ENCODE results near the gene SNRNP48. TPM values are rescaled to one million over a fixed set of nuclear protein-coding genes. Genes with fewer than 3 reads are reported as not detected.

Gene SNRNP48
- total and polyA plus RNA-seq, 2 of the 4 experiments (the other 2 are of a cell fraction) = 5.2 to 6.2 TPM

DNA sequence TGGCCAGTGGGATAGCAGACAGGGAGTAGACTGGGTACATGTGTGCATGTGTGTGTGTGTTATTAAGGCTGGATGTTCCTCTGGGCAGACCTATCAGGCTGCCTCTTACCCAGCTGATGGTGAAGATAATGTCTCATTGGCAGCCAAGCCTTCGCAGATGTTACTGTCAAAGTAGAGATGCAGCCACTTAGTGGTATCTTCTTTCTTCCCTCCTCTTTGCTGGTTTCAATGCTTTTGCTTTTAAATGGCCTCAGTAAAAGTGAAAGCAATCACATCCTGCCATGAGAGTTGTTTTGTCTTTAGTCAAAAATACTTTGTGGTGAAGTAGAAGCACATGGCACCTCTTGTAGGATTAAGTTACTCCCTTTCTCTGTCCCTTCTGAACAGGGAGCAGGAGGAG lies 57.5 kb downstream of the SNRNP48 start:
- Histone ChIP-seq H2BK5ac (ENCODE audit: low read depth, low read length, poor library complexity, severe bottlenecking) (no peak overlapping the region), H4K5ac (ENCODE audit: low read depth, low read length) (no peak overlapping the region), H3K4me1 (ENCODE audit: control insufficient read depth, insufficient read depth, low read length) (peaks cover 3% of the 10 kb centered on the region; the same call in 1 of the 2 replicates), H3K4ac (ENCODE audit: low read depth, low read length) (no peak overlapping the region), H2BK20ac (ENCODE audit: low read depth, low read length) (no peak overlapping the region), H4K20me1 (ENCODE audit: insufficient read depth, low read length) (no peaks in the 10 kb centered on the region), H3K9me1 (ENCODE audit: insufficient read depth, low read length) (no peaks in the 10 kb centered on the region), H3K4me2 (ENCODE audit: low read depth, low read length) (no peak overlapping the region), H2BK15ac (ENCODE audit: low read depth, low read length) (no peak overlapping the region), H3K9ac (ENCODE audit: low read depth, low read length) (no peak overlapping the region), H3K18ac (ENCODE audit: low read depth, low read length) (no peak overlapping the region), H3K9me3 (ENCODE audit: control insufficient read depth, insufficient read depth, low read length) (no peaks in the 10 kb centered on the region), H3K56ac (ENCODE audit: extremely low read depth, insufficient read depth, low read length) (no peak overlapping the region), H4K91ac (ENCODE audit: insufficient read depth, low read depth, low read length) (no peak overlapping the region), H4K8ac (ENCODE audit: low read depth in 2 of 2, low read length in 2 of 2) (no peak overlapping the region), H3K27me3 (ENCODE audit: control insufficient read depth, insufficient read depth, low read length) (no peaks in the 10 kb centered on the region), H3K27ac (ENCODE audit: insufficient read depth, low read length) (no peak overlapping the region), H2BK120ac (ENCODE audit: low read depth, low read length) (no peak overlapping the region), H2AK9ac (replicated peaks; ENCODE audit: low read depth, low read length, poor library complexity) (no peak overlapping the region), H3K23ac (ENCODE audit: low read depth, low read length) (no peak overlapping the region), H3K79me1 (ENCODE audit: low read depth in 1 of 2, low read length in 2 of 2) (no peaks in the 10 kb centered on the region), H2AFZ (replicated peaks; ENCODE audit: low read length, poor library complexity) (no peak overlapping the region), H3K4me3 (ENCODE audit: insufficient read depth, low read depth, low read length) (no peak overlapping the region), H2AK5ac (ENCODE audit: low read depth, low read length) (no peak overlapping the region), H3K14ac (replicated peaks; ENCODE audit: low read depth, low read length) (no peak overlapping the region), H3K36me3 (ENCODE audit: control insufficient read depth, insufficient read depth, low read length) (no peaks in the 10 kb centered on the region)
- no peak for TF ChIP-seq MAFK (IDR thresholded peaks at IDR 0.05; ENCODE audit: low read depth, low read length)
- TF ChIP-seq, protein P1, sequence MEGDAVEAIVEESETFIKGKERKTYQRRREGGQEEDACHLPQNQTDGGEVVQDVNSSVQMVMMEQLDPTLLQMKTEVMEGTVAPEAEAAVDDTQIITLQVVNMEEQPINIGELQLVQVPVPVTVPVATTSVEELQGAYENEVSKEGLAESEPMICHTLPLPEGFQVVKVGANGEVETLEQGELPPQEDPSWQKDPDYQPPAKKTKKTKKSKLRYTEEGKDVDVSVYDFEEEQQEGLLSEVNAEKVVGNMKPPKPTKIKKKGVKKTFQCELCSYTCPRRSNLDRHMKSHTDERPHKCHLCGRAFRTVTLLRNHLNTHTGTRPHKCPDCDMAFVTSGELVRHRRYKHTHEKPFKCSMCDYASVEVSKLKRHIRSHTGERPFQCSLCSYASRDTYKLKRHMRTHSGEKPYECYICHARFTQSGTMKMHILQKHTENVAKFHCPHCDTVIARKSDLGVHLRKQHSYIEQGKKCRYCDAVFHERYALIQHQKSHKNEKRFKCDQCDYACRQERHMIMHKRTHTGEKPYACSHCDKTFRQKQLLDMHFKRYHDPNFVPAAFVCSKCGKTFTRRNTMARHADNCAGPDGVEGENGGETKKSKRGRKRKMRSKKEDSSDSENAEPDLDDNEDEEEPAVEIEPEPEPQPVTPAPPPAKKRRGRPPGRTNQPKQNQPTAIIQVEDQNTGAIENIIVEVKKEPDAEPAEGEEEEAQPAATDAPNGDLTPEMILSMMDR (conservative IDR thresholded peaks at IDR 0.05; ENCODE audit: low read depth, low read length) = no peak
- TF ChIP-seq RAD21 (IDR thresholded peaks at IDR 0.05; ENCODE audit: low read length) = no peak
- no peak for TF ChIP-seq MXI1 (IDR thresholded peaks at IDR 0.05; ENCODE audit: borderline replicate concordance, low read depth, low read length)
- TF ChIP-seq, protein P2, sequence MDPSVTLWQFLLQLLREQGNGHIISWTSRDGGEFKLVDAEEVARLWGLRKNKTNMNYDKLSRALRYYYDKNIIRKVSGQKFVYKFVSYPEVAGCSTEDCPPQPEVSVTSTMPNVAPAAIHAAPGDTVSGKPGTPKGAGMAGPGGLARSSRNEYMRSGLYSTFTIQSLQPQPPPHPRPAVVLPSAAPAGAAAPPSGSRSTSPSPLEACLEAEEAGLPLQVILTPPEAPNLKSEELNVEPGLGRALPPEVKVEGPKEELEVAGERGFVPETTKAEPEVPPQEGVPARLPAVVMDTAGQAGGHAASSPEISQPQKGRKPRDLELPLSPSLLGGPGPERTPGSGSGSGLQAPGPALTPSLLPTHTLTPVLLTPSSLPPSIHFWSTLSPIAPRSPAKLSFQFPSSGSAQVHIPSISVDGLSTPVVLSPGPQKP (IDR thresholded peaks at IDR 0.05; ENCODE audit: borderline replicate concordance, low read depth, low read length) = no peak
- TF ChIP-seq RFX5 (IDR thresholded peaks at IDR 0.05; ENCODE audit: low read depth, low read length) = no peak
- no peak for TF ChIP-seq MAZ (IDR thresholded peaks at IDR 0.05; ENCODE audit: borderline replicate concordance, low read depth, low read length)
- no peak for TF ChIP-seq CEBPB (IDR thresholded peaks at IDR 0.05; ENCODE audit: low read depth, low read length)
- TF ChIP-seq NFE2L2 (IDR thresholded peaks at IDR 0.05; ENCODE audit: low read depth, low read length) = no peak
- no peak for TF ChIP-seq FOS (IDR thresholded peaks at IDR 0.05; ENCODE audit: low read depth, low read length)
- TF ChIP-seq RCOR1 (IDR thresholded peaks at IDR 0.05; ENCODE audit: insufficient replicate concordance, low read length) = no peak
- no peak for TF ChIP-seq POLR2A (IDR thresholded peaks at IDR 0.05; ENCODE audit: low read depth, low read length)
- no peak for TF ChIP-seq BHLHE40 (IDR thresholded peaks at IDR 0.05; ENCODE audit: low read depth, low read length)
- TF ChIP-seq CHD1 (IDR thresholded peaks at IDR 0.05; ENCODE audit: low read depth, low read length) = no peak
- TF ChIP-seq SMC3 (IDR thresholded peaks at IDR 0.05; ENCODE audit: low read depth, low read length) = no peak
- ATAC-seq (ENCODE audit: low read depth) (no peak), DNase-seq (no peak)
- no TSS peak for BruUV-seq (replicated peaks)
- no CpG with 5 or more reads among the region's 1 CpG for WGBS, 2 experiments (ENCODE audit: extremely low coverage in 2 of 2, insufficient read length in 1 of 2)
- intact Hi-C loops (cut with micrococcal nuclease) = no loop called here
- dilution Hi-C loops (cut with HindIII; ENCODE audit: low sequenced_read_pairs, unreplicated experiment) = no loop called here
- ChIA-PET POLR2A (ENCODE audit: unreplicated experiment) (no interaction called here), CTCF (no interaction called here)
- in situ Hi-C loops (cut with MboI; ENCODE audit: low sequenced_read_pairs) = no loop called here
